Loucy (cell line): Measurements from ENCODE around the gene PRMT3.

Source experiments
- CTCF ChIP-seq: fragments of 200-600 bp; sonication (generic); conservative IDR thresholded peaks from 2 replicates; pipeline ENCODE4 v1.5.1; 2014; ENCODE audit warnings: mild to moderate bottlenecking, antibody characterized with exemption, low read length
- EZH2phosphoT487 ChIP-seq: fragments of 200-600 bp; IDR thresholded peaks from 2 replicates; pipeline ENCODE4 v1.6.1; 2018; ENCODE audit warnings: antibody characterized with exemption, mild to moderate bottlenecking, moderate library complexity, borderline replicate concordance

DNA sequence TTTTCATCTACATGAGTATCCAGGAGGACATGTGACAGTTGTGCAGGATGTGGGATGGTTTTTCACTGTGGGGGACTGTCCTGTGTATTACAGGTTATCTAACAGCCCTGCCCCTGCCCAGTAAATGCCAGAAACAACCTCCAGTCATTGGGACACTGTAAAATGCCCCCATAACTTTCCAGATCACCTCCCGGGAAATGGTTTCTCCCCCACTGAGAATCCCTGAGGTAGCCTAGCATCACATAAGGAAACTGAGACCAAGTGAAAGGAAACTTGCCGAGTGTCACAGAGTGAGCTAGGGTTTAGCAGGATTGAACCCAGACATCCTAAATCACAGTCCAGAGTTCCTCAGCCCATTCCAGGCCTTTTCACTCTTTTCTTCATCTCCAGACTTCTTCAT, 163.6 kb downstream of the PRMT3 start:
- no peak for TF ChIP-seq CTCF
- no peak for TF ChIP-seq EZH2phosphoT487
